GM18520 (cell line): ENCODE measurements around the gene LRP1-AS.

Source experiments
- ATAC-seq: cut with Tn5 transposase; IDR thresholded peaks from one replicate; pipeline ENCODE4 v1.9.1; 2021; ENCODE audit not compliant: unreplicated experiment

LRP1-AS gene

DNA sequence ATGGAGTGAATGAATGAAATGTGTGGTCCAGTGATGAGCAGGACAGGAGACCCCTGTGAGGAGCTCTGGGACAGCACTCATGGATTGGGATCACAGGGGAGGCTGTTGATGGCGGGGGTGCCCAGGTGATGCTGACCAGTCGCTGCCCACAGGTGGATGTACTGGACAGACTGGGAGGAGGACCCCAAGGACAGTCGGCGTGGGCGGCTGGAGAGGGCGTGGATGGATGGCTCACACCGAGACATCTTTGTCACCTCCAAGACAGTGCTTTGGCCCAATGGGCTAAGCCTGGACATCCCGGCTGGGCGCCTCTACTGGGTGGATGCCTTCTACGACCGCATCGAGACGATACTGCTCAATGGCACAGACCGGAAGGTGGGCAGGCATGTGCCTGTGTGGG is 13.3 kb upstream of the LRP1-AS start:
- no peak for ATAC-seq

DNA sequence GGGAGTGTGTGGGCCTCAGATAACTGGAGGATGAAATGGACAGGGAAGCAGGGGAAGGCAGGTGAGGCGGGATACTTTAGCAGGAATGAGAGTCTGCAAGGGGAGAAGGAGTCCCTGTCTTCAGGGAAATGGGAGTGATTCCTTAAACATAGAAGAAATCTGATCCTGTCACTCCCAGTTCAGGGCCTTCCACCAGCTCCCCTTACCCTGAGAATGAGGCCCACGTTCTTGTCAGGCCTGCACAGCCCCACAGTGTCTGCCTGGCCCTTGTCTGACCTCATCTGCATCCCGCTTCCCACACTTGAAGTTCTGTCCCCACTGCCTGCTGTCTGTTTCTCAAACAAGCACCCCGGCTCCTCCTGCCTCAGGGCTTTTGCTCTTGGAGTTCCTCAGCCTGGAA is 12.6 kb upstream of the LRP1-AS start:
- ATAC-seq, result no peak

DNA sequence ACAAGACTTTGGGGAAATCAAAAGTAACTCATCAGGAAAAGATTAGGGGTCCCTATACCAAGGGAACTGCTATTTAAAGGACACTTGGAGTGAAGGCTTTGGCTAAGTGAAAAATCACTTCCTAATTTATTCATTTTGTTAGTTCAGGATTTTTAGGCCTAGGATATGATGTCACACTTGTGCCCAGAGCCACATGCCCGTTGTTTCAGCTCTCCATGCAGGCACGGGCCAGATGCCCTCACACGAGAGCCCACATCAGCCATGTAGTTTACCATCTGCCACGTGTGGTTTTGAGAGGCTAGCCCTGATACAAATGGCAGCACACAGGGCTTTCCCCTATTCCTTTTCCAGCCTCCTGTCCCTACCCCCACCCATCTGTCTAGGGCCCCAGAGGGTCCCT is 11.9 kb upstream of the LRP1-AS start:
- no peak for ATAC-seq

DNA sequence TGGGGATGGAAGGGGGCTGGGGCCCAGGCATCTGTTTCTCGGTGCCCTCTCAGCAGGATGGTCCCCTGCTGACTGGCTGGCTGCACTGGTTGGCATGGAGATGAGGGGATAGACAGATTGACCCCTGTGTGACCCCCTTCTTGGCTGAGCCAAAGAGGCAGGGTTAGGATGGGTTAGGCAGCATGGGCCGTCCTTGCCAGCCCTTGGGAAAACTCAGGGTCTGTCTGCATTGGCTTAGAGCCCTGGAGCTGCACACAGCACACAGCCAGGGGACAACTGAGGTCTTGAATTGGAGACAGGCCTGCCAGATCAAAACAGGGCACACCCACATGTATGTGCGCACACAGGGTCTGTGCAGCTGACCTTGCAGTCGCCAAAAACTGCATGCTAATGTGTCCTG is 11.2 kb upstream of the LRP1-AS start:
- no peak for ATAC-seq

DNA sequence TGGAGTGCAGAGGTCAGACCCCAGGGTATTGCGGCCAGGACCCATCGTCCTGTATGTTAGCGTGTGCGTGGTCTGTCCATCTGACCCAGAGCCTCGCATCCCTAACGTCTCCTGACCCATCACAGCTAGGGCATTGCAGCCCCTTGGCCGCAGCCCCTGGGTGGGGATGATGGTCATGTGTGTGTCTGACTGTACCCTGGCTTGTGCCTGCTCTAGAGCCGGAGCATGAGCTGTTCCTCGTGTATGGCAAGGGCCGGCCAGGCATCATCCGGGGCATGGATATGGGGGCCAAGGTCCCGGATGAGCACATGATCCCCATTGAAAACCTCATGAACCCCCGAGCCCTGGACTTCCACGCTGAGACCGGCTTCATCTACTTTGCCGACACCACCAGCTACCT is 10.8 kb upstream of the LRP1-AS start:
- ATAC-seq, result no peak

DNA sequence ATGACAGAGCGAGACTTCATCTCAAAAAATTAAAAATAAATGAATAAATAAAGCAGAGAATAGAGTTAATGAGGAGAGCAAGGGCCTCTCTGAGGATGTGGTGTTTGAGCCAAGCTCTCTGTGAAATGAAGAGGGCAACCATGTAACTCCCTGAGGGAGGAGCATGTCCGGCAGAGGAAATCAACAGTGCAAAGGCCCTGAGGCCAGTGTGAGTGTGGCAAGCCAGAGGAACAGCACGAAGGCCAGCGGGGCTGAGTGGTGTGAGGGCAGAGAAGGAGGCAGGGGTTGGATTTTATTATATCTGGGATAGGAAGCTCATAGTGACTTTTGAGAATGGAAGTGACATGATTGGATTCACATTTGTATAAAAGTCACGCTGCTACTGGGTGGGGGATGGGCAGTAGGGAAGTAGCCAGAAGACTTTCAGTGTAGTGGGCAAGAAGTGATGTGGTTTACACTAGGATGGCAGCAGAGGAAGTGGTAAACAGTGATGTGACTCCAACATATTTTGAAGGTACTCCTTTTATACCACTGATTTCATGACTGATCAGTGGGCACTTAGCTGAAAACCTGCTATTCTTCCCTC is 10.3 kb upstream of the LRP1-AS start:
- ATAC-seq, result no peak

DNA sequence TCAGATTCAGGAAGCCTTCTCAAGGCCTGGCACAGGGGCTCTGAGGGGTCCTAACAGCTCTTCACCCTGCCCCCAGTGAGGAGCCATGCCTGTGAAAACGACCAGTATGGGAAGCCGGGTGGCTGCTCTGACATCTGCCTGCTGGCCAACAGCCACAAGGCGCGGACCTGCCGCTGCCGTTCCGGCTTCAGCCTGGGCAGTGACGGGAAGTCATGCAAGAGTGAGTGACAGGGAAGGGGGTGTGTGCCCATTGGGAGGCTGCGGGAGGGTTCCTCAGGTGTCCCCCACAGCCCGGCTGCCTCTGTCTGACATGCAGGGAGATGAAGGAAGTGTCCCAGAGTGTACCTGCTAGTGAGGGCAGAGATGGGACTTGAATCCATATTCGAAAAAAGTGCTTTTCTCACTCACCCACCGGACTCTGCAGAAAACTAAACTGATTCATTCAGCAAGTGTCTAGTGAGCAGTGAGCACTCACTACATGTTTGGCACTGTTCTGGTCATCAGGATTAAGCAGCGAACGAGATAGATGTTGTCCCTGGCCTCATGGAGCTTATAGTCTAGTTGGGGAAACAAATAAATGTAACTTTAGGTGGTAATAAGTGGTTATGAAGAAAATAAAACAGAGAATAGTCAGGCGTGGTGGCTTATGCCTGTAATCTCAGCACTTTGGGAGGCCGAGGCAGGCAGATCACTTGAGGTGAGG is 9.4 kb upstream of the LRP1-AS start:
- no peak for ATAC-seq

DNA sequence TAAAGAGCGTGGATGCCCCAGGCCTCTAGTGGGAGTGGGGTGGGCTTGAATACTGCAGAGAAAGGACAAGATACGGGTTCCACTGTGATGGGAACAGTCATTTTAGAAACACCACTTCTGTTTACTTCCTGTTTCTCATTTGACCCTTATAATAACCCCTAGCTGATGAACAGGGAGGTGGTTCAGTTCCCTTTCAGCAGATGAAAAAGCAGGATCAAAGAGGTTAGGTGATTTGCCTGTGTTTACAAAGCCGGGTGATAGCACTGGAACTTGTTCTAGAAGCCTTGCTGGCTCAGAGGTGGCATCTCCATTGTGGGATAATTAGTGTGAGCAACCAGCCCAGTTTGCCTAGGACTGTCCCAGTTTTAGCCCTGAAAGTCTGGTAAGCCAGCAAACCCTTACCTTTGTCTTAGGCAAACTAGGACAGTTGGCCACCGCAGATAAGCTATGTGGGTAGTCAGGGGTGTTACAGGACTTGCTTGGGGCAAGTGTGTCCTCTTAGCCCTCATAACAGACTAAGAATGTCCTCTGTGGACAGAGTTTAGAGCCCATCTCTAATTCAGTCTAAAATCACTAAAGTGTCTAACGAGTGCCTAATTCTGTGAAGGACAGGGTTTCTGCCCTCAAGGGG is 7.5 kb upstream of the LRP1-AS start:
- no peak for ATAC-seq

DNA sequence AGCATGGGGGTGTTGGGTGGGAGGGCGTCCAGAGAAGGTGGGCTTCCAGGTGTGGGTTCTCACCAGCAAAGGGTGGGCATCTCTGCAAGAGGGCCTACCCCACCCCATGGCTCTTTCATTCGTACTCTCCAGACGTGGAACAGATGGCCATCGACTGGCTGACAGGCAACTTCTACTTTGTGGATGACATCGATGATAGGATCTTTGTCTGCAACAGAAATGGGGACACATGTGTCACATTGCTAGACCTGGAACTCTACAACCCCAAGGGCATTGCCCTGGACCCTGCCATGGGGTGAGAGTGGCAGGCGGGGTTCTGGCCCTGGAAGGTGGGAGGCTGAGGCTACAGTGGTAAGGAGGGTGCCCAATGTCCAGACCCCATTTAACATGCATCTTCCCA is 6.7 kb upstream of the LRP1-AS start:
- no peak for ATAC-seq

DNA sequence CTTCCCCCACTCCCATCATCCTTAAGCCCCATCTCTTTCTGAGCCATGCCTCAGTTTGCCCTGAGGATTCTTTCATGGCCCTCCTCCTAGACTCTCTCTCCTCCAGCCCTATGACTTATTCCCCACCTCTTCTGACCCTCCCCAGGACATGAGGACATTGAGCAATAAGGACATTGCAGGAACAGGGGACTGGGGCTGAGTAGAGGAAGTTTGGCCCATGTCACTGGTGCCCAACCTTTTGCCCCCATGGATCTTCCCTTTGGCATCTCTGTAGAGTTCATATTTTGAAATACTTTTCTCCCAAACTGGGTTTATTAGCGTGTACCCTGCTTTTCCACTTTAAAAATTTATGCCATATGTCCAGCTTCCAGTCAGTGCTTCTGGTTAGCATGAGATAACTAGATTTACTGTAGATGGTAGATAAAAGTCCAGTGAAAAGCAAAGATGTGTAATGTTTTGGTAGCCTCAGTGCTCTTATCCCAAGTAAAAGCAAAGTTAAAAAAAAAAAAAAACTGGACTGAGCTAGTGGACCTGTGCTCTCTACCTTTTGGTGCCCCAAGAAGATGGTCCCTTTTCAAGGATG is 6.1 kb upstream of the LRP1-AS start:
- no peak for ATAC-seq

DNA sequence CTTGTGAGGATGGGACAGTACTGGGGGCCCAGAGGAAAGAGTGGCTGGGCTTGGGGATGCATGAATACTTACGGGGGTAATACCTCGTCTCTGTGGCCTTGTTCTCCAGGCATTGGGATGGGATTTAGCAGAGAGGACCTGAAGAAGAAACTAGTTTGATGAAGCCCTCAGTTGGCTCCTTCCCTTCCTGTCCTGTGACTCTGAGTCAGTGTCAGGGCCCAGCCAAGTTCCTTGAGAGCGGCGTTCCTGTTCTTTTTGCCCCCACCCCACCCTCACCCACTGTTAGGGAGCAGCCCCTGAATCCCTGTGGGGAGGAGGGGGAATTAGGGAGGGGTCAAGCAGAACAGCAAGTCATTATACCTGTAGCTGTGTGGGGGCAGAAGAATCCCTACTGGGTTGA is 5.2 kb upstream of the LRP1-AS start:
- no peak for ATAC-seq

DNA sequence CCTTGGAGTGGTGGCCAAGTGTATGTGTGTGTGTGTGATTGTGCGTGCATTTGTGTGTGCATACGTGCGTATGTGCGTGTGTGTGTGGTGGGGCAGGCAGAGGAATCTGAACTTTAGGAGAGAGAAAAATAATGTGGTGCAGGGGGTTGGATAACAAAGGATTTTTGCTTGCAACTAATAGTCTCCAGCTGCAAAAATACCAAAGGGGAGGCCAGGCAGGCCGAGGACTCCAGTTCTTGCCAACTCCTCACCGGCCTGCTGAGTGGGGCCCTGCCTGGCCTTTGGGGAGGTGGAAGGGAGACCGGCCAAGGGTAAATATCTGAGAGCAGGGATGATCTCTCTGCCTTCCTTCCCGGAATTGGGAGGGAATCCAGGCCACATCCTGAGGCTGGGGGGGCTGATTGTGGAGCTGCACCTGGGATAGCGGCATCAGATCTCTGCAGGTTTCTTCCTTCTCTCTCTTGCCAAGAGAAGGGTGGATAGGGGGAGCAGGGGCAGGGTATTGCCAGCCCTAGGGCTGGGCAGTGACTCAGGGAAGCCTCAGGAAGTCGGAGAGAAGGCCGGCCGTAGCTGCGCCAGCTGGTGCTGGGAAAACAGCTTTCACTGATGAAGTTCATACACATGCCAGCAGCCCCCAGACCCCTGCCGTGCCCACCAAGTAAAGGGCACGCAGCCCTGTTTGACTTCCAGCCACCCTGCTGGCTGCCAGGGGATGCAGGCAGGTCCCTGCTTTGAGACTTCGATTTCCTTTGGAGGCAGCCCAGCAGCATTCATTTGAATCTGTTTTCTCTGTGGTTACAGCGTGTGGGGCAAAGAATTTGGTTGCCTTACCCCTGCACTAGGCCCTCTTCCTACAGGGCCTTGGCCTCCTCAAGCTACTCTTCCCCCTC is 4.6 kb upstream of the LRP1-AS start:
- ATAC-seq, result no peak

DNA sequence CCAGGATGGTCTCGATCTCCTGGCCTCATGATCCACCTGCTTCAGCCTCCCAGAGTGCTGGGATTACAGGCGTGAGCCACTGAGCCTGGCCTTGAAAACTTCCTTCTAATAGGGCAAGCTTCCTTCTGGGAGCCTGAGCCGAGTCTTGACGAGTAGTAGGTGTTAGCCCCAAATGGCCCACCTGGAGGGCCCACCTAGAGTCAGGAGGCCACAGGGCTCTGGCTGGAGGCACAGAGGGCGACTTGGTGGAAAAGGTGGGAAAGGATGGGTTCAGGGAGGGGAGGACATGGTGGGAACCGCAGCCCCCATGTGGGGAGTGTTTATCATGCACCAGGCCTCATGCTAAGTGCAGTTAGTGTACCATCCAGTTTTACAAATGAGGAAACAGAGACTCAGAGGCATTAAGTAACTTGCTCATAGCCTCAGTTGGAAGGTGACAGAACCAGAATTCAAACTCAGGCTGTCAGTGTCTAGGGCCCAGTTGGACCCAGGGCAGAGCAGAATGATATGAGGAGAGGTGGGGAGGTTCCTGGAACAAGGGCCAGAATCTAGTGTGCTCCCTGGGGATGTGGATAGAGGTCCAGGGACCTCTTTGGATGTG is 3.1 kb upstream of the LRP1-AS start:
- no peak for ATAC-seq

DNA sequence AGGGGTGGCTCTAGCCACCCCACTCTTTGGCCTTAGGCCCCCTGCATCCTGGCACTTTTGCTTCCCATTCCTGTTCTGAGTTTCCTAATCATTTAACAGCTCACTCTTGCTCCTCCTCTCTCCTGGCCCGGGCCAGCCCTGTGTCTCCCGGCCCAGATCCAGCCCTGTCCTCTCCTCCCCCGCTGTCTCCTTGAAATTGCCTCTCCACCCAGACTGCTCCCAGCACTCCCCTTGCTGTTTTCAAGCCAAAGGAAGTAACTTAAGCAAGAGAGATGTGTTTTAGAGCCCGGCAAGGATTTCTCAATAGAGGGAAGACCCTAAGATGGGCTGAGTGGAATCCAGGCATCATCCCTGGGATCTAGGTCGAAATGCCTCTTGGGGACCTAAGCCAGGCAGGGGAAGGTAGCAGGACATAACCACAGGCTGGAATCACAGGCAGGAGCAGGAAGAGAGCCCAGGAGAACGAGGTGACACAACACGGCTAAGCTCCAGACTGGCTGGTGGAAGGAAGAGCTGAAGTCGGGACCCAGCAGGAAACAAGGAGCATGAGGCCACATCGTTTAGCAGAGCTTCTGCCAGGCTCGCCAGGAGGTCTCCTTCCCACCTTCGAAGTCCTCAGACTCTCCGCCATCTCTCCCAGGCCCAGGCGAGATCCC is 2.0 kb upstream of the LRP1-AS start:
- ATAC-seq, result no peak

DNA sequence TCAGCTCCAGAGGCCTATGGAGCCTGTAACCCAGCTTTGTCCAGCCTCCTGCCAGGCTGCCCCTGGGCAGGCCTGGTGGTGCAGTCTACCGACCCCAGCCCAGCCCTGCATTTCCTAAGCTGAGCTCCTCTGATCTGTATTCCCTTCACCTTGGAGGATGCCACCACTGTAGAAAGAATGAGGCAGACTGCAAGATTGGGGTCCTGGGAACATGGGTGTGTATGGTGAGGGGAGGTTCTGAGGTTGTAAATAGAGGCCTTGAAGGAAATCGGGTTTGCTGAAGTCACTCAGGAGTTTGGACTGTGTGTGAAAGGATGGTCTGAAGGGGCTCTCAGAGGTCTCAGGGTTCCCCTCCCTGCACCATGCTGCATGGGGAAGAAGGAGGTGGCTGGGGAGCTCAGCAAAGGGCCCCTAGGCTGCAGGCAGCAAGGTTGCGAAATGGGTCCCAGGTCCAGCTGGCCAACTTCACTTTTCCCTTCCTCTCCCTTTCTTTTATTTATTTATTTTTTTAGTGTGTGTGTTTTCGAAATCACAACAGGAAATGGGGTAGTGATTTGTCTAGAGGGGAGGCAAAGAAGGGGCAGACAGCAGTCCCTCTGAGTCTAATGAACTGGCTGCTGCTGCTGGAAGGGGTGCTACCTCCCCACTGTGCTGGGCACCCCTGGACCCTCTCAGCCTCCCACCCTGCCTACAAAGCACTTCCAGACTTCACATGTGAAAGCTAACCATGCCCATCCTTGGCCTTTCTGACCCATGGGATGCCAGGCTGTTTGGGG is 1.2 kb upstream of the LRP1-AS start:
- ATAC-seq, result no peak

DNA sequence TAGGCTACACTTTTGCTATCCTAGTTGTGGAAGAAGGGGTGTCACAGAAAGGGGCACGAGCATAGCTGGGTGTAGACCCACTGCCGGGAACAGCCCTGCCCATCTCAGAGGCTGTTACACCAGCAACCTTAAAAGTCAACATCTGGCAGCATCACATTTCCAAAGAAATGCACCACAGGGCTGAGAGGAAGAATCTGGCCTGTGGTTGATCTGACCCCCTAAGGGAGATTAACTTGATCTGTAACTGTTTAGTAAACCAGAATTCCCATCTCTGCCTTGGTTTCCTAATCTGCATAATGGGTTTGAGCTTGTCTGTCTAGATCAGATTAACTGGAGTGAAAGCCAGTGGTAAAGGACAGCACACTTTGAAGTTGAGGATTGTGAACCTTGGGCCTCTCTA is 1.3 kb downstream of the LRP1-AS start:
- no peak for ATAC-seq

DNA sequence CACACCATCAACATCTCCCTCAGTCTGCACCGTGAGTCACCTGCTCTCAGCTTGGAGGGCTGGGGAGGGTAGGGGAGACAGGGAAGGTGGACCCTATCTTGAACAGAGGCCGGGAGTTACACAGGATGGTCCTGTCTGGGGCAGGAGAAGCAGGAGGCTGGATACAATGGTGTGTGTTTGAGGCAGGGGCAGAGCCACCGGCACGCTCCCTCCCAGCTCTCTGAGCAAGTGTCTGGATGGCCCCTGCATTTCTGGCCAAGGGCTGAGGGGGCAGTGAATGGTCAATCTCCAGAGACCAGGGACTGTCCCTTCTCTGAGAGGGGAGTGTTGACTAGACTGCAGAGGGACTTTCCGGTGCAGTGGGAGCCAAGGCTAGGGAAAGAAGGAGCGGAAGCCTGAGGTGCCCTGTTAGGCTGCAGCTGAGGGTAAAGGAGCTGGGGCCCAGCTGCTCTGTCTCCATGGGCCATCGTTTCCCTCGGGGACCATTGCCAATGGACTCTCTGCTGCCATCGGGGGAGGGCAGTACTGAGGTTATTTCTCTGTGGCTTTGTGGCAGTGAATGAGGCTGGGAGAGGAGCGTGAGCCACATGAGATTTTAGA is 1.9 kb downstream of the LRP1-AS start:
- no peak for ATAC-seq

DNA sequence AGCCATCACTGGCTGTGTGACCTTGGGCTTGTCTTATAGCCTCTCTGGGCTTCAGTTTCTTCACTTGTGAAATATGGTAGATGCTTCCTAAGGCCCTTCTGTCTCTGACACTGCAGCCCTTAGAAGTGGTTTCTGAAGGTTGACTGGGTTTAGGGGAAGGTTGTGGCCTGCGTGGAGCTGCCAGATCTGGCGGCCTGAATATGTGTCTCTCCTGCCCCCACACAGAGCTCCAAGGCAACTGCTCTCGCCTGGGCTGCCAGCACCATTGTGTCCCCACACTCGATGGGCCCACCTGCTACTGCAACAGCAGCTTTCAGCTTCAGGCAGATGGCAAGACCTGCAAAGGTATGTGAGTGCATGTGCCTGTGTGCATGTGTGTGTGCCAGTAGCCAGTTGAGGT is 4.0 kb downstream of the LRP1-AS start:
- ATAC-seq, result no peak

DNA sequence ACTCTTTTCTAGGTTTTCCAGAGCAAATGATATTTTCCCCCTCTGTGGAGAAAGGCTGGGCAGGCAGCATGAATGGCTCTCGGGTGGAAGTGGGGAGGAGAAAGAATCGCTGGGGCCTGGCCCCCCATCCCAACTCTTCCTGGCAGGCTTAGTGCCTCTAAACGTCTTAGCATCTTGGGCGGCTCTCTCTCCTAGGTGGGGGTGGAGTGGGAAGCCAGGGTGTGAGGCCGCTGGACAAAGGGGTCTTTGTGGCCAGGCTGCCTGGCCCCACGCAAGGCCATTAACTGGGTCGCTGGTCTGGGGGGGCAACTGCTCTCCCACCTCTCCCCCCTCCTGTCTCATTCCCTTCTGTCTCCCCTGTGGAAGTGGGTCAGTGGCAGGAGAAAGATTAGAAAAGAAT is 4.7 kb downstream of the LRP1-AS start:
- ATAC-seq, result no peak
